RCC 7860 (cell line): ENCODE measurements around the gene PTOV1.

Source experiments
- DNase-seq: peaks from one replicate; pipeline ENCODE4 v3.0.0-alpha.2; 2015; ENCODE audit warnings: low spot score
- FAIRE-seq: peaks from 2 replicates; lab custom pipeline; 2012; peaks lifted over from hg19 to GRCh38; lab: Jason Lieb, UNC

The PTOV1 gene

GRCh38 chr19:49884109-49884508 lies 33.1 kb downstream of the PTOV1 start:
- FAIRE-seq (no peak), DNase-seq (no peak)

- FAIRE-seq (no peak), DNase-seq (no peak)
Measured at GRCh38 chr19:49884760-49885159, 33.8 kb downstream of the PTOV1 start.

GRCh38 chr19:49887037-49887664 lies 36.2 kb downstream of the PTOV1 start:
- no peak for FAIRE-seq
- DNase-seq: no peak

GRCh38 chr19:49887665-49888509 lies 36.9 kb downstream of the PTOV1 start:
- FAIRE-seq: no peak
- no peak for DNase-seq

- no peak for DNase-seq
- no peak for FAIRE-seq
Measured at GRCh38 chr19:49888510-49888824, 37.5 kb downstream of the PTOV1 start.

- no peak for FAIRE-seq
- DNase-seq: no peak
Measured at GRCh38 chr19:49889038-49889686, 38.2 kb downstream of the PTOV1 start.

GRCh38 chr19:49889687-49890348 lies 38.9 kb downstream of the PTOV1 start:
- DNase-seq (no peak), FAIRE-seq (no peak)

GRCh38 chr19:49890349-49891311 lies 39.7 kb downstream of the PTOV1 start:
- DNase-seq (no peak), FAIRE-seq (no peak)

- DNase-seq: no peak
Measured at GRCh38 chr19:49891393-49891792, 40.4 kb downstream of the PTOV1 start.

GRCh38 chr19:49892716-49893115 lies 41.8 kb downstream of the PTOV1 start:
- DNase-seq (no peak), FAIRE-seq (no peak)

More at GRCh38 chr19:49891393-49891792, 40.4 kb downstream of the PTOV1 start:
- no peak for FAIRE-seq

- no peak for DNase-seq
- FAIRE-seq: no peak
Measured at GRCh38 chr19:49894011-49894664, 43.2 kb downstream of the PTOV1 start.

GRCh38 chr19:49894879-49895565 lies 44.1 kb downstream of the PTOV1 start:
- DNase-seq: no peak
- no peak for FAIRE-seq

GRCh38 chr19:49895566-49896297 lies 44.8 kb downstream of the PTOV1 start:
- DNase-seq: no peak
- no peak for FAIRE-seq

GRCh38 chr19:49896863-49897621 lies 46.1 kb downstream of the PTOV1 start, which contains the start of gene IL4I1:
Gene IL4I1 (minus strand): TSS chr19:49896887. CDS start chr19:49896160, 727 bp downstream.
- peak; percentile 87 for DNase-seq
- FAIRE-seq: peak; percentile 83

GRCh38 chr19:49904136-49904535 lies 53.2 kb downstream of the PTOV1 start:
- FAIRE-seq: no peak
- no peak for DNase-seq

GRCh38 chr19:49906879-49907564 lies 56.1 kb downstream of the PTOV1 start:
- DNase-seq (no peak), FAIRE-seq (no peak)
